Body of pancreas (tissue), 4 donors: Measurements from ENCODE around the gene INSIG1.

Experiments used
- CTCF ChIP-seq, 7 experiments: fragments of 450-650 bp in 4 of 7; fragments of 200-600 bp in 3 of 7; sonication (generic) in 3 of 7; IDR thresholded peaks; one replicate each; pipeline ENCODE4 v1.5.1; 2016 to 2019; ENCODE audit warnings: antibody characterized with exemption in 7 of 7
- POLR2A ChIP-seq, 3 donors: fragments of 450-650 bp; IDR thresholded peaks; one replicate each; pipeline ENCODE4 v1.6.1; 2016; ENCODE audit warnings: antibody characterized with exemption in 3 of 3, mild to moderate bottlenecking in 2 of 3

GRCh38 chr7:155337946-155338631, 40.4 kb downstream of the INSIG1 start:
- TF ChIP-seq CTCF (IDR thresholded peaks at IDR 0.05): no peak
- TF ChIP-seq POLR2A (IDR thresholded peaks at IDR 0.05): no peak
